KBM-7 (cell line): Measurements from ENCODE around the gene PKIG.
A peak's percentile ranks its signal among the peaks of the same experiment; 100 is the strongest.

ENCODE experiments used
- DNase-seq: peaks from one replicate; pipeline ENCODE4 v3.0.0-alpha.2; 2015
- in situ Hi-C: fragments of 300-500 bp; cut with MboI; formaldehyde crosslinking; loops from 2 replicates; pipeline ENCODE4 v1.14.3; 2020; ENCODE audit warnings: low sequenced_read_pairs, low pct_unique_long_range_greater_than_20kb, mixed read lengths

PKIG gene

DNA sequence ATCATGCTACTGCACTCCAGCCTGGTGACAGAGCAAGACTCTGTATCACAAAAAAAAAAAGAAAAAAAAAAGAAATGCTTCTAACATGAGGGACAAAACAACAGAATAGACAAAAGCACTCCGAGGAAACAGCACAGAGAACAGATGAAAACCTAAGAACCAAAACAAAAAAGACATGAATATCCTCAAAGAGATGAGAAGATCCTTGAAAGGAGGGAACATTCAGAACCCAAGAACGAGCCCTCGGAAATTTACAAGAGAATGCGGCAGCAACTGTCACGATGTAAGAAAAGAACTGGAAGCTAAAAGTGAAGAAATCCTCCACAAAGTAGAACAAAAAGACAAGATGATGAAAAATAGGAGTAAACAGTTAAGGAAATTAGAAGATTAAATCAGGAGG lies 47.9 kb downstream of the PKIG start:
- DNase-seq: no peak
- in situ Hi-C loops: no loop called here

DNA sequence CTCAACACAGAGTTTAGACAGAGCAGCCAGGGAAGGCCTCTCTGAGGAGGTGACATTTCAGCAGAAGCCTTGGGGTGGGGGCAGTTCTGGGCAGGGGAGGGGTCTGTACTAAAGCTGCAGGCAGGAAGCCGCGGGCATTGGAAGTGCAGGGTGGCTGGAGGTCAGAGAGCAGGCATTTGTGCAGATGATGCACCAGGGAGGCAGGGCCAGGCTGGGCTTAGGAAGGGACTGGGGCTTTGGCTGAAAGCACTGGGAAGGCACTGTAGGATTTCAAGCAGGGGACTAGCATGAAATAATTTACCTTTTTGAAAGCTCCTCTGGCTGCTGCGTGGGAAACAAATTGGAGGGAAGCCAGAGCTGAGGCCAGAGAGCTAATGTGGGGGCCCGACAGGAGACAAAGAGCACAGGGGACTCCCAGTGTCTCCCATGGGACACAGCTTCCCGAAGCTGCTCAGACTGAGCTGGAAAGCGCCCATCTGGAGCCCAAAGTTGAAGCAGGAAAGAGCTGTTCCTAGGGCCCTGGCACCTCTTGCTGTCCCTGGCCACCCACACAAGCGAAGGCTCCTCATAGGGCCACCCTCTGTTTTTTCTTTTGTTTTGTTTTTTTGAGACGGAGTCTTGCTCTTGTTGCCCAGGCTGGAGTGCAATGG lies 49.8 kb downstream of the PKIG start:
- in situ Hi-C loops: no loop called here
- DNase-seq: no peak

DNA sequence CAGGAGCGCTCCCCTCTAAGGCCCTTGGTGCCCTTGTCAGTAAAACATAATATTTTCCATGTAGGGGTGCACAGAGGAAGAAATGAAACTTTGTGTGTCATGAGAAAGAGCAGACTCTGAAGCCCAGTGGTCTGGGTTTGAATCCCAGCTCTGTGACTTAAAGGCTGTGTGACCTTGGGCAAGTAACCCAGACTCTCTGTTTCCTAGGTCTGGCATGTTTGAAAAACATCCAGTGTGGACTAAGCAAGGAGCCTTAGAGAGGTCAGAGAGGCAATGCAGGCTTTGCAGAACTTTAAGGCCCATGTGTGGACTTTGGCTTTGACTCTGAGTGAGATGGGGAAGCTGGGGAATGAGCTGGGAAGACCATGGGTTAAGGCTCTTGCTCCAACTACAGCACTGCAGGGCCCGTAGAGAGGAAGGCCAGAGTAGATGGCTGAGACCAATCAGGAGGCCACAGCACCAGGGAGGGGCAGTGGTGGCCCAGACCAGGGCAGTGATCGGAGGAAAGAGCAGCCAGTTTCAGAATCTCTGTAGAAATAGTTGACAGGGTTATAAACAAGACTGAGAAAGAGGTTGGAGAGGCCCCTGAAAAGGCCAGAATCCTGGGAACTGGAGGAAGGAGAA lies 50.9 kb downstream of the PKIG start:
- in situ Hi-C loops: no loop called here
- DNase-seq: no peak

DNA sequence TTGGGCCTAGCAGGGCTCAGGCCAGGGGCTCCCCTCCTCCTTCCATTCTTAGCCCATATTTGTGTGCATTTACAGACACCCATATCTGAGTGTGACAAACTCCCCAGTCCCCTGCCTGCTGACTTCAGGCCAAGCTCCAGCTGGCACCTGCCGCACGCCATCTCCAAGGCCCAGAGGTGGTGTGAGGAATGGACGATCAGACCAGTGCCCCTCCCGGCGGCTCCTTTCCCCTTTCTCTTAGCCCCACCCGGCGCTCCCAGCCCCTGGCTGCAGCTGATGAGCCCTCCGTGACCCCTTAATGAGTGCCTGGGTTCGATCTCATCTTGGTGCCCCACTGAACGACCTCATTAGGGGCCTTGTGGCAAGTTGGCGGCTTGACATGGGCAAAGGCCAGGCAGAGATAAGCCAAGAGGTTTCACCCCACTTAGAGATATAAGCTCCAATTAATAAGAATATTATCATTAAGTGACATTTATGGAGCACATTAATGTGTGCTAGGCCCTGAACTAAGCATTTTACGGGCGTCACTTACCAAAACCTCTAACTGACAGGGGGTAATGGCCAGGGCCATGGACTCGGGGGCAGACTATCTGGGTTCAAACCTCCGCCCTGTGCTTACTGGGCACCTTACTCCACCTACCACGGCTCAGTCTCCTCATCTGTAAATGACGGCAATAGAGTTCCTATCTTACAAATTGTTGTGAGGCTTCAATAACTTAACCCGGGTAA lies 51.7 kb downstream of the PKIG start:
- DNase-seq: no peak
- in situ Hi-C loops: no loop called here

DNA sequence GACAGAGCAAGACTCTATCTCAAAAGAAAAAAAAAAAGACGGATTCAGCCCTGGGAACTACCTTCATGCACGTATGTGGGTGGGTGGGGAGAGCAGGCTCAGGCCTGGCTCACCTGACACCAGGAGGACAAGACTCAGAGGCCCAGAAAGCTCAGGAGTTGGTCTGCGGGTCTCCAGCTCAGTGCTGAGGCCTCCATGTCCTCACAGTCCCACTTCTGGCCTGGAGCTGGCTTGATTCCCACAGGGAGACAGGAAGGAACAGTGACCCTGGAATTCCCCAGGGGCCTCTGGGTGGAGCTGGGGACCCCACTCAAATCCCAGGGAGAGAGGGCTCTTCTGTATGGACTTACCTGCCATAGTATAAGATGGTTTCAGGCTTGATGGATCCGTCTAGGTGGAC lies 53.5 kb downstream of the PKIG start:
- no peak for DNase-seq
- in situ Hi-C loops: no loop called here

DNA sequence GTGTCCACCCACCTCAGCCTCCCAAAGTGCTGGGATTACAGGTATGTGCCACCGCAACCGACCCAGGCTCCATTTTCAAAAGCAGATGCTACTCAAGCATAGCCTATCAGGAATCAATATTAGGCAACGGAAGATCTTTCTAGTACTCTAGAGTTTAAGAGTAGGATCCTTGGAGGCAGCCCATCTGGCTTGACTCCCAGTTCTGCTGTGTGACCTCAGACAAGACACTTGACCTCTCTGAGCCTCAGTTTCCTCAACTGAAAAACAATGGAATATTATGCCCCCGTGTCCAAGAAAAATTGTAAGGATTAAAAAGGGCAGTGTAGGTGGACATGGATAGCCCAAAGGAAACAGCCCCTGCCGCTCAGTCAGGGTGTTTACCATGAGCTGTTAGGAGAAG lies 54.7 kb downstream of the PKIG start:
- DNase-seq: no peak
- in situ Hi-C loops: no loop called here

DNA sequence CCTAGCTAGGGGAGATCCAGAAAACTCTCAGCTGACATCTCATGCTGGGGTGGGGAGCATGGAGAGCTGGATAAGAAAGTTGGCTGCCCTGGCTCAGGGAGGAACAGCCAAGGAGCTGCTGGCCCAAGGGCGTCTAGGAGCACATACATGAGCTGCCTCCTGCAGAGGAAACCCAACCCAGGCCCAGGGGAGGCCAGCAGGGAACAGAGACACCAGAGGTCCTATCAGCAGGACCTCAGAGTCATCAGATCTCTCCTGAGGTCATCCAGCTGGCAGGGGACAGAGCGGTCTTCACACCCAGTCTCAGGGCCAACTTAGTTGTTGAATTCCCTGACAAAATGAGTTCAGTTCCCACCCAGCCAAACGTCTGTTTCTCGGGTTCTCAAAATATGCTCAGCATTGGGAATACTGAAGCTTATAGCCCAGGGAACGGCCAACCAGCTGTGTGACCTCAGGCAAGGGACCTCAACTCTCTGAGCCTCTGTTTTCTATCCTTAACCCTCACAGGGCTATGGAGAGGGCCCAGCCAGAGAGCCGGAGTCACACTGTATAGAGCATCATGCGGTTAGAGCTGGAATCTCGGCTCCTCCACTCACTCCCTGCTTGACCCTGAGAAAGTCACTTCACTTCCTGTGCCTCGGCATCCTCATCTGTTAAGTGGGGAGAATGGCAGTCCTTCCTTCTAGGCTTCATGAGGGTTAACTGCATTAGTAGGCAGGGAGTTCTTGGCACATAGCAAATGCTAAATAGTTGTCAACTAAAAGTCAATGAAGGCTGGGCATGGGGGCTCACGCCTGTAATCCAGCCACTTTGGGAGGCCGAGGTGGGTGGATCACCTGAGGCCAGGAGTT lies 55.4 kb downstream of the PKIG start:
- DNase-seq: no peak
- in situ Hi-C loops: no loop called here

DNA sequence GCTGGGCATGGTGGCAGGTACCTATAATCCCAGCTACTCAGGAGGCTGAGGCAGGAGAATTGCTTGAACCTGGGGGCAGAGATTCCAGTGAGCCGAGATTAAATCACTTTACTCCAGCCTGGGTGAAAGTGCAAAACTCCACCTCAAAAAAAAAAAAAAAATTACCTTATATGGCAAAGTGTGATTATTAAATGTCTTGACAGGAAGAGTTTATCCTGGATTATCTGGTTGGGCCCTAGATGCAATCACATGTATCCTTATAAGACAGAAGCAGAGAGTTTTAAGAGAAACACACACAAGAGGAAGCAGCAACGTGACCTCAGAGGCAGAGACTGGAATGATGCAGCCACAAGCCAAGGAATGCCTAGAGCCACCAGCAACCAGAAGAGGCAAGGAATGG lies 58.1 kb downstream of the PKIG start:
- in situ Hi-C loops: no loop called here
- no peak for DNase-seq

DNA sequence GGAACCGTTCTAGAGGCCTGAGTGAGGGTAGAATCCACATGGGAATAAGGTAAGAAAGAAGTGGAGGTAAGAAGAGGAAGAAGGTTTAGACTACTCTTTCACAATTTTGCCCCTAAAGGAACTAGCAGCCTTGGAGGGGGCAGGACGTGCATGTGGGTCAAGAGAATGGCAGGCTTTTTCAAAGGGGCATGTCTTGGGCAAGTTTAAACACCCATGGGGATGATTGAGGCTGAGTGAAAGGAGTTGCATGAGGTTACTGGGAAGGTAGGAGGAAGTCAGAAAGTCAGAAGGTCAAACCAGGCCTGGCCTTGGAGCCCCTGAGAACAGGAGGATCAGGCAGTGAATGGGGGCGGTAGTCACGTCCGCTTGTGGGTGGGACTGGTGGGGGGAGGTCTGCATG lies 58.9 kb downstream of the PKIG start:
- peak; percentile 91 for DNase-seq
- in situ Hi-C loops: no loop called here

DNA sequence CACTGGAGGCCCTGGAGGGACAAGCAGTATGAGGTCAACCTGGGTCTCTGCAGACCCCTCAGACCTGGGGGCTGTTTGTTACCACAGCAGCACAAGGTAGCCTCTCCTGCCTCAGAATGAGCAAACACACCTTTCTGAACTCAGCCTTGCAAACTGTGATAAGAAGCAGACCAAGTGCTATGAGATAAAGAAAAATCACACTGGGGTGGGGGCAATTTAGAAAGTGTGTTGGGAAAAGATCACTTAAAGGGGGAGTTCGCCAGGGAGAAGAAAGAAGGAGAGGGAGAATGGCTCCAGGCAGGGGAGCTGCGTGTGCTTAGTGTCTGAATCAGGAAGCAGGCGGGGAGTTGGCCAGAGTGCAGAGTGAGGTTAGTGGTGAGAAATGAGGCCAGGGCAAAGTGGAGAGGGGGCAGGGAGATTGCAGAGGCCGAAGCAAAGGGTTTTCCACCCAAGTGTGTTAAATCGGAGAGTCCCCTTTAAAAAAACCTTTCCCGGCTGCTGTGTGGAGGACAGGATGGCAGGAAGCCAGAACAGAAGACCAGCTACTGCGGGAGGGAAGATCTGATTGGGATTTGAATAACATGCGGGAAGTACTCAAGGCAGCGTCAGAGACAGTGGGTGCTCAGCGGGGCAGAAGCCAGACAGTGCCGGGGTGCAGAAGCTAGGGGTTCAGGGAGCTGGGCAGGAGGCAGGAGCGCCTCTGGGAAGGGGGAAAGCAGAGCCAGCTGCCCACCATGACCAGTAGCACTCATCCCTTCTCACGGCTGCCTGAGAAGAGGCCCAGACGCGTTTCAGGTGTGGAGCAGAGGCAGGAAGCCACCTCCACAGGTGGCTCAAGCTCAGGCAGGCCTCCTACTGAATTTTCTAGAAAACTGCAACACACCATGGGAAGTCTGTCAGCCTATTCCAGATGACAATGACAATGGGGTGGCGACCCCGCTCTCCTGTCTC lies 60.1 kb downstream of the PKIG start:
- peak; percentile 93 for DNase-seq
- in situ Hi-C loops: no loop called here

DNA sequence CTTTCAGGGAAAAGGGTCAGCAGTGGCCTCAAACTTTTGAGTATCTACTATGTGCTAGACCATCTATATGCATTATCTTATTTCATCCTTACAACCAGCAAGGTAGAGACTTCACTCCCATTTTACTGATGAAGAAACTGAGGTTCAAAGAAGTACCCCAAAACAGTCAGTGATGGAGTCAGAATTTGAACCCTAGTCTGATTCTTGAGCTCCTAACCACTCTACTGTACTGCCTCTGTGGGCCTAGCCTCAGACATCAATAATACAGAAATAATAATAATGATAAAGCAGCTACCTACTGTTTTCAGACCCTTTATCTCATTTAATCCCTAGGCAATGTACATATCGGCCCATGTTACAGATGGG lies 60.8 kb downstream of the PKIG start:
- in situ Hi-C loops: no loop called here
- DNase-seq: no peak

DNA sequence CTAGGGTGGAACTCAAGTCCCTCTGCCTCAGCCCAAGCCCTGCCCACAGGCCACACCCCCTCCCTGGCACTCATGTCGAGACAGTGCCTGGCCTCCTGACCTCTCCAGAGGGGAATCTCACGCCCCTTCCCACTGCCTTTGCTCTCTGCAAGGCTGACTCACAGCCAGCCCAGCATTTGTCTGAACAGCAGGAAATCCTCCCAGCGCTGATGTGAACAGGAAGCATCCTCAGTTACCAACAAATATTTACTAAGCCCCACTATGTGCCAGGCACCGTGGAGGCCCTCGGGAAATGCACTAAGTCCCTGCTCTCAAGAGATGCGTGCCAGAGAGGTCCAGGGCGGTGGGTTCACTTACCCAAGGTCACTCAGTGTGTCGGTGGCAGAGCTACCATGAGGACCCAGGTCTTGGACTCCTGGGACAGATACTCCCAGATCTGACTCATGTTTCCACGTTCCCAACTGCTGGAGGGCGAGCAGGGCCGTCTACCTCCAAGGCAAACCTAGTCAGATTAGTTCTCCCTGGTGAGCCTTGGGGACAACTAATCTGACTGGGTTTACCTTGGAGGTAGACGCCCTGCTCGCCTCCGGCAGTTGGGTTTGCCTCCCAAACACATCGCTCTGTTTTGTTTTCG lies 61.3 kb downstream of the PKIG start:
- in situ Hi-C loops: no loop called here
- peak; percentile 59 for DNase-seq

DNA sequence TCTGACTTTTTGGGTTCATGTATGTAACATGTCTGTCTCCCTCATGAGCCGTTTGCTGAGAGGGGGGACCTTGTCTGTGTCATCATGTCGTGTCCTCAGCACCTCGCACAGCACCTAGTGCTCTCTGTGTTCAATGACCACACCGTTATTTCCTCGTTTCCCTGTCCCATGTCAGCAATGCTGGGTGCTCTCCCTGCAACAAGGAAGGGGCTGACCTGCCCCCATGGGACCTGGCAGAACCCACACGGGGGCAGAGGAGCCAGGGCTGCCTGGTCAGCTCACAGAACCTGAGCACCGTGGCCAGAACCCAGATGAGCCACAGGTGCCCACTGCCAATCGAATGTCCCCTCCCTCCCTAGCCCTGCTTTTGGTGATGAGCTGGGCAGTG lies 61.8 kb downstream of the PKIG start:
- in situ Hi-C loops: no loop called here
- no peak for DNase-seq

DNA sequence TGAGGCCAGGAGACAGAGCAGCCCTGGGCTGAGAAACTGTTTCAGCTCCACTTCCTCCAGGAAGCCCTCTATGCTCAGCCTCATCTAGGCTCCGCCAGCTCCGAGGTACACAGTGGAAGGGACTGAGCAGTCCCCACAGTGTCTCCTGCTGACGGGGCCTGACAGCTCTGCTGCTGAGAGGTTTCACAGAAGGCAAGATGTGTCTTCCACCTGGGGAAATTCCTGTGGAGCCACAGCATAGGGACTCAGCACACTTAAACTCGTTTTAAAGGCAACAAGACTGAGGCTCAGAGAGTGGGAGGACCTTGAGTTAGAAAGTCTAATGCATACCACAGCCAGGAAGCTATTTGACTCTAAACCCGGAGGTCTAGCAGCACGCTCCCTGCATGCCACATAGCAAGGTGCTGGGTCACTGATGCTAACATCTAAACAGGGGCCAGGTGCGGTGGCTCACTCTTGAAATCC lies 62.3 kb downstream of the PKIG start:
- no peak for DNase-seq
- in situ Hi-C loops: no loop called here

DNA sequence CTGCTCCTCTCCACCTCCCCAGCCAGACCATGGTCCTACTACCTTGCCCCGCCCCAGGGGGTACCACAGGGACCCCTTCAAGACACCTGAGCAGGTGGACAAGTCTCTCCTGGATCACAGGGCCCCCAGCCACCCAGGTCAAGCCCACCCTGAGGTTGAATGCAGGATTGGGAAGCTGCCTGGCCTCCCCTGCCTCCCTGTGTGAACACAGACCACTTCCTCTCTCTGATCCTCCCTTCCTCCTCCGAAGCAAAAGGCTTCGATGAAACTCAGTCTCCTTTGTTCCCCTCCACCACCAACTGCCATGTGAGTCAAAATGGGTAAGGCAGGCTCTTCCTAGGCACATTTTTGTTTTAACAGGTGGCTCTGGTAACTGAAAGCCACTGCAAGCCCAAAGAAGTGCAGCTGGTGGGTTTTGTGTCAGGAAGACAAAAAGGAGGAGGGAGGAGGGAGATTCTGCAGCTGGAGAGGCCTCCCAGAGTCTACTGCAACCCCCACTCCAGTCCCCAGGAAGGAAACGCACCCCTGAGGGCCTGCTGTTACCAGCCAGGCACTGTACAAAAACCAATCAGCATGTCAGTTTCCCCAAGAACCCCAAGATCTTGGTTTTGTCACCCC lies 63.8 kb downstream of the PKIG start:
- in situ Hi-C loops: no loop called here

DNA sequence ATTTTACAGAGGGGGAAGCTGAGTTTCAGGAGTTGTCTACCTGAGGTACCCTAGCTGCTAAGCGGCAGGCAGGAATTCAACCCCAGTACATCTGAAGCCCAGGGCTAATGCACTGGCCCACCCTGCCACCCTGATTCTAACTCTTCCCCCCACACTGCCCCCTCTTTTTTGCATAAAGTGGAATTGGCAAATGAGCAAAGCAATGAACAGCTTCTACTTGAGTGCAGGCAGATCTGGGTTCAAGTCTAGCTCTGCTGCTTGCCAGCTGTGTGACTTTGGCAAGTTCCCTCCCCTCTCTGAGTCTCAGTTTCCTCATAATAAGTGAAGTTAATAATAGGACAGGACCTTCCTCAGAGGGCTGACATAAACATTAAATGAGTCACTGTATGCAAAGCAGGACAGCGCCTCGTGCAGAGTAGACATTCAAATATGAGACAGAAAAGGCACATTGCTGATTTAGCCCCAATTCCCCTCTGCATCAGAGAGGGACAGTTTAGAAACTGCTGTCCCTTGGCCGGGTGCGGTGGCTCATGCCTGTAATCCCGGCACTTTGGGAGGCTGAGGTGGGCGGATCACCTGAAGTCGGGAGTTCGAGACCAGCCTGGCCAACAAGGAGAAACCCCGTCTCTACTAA lies 64.4 kb downstream of the PKIG start:
- DNase-seq: no peak
- in situ Hi-C loops: no loop called here

More for the DNA sequence above, 63.8 kb downstream of the PKIG start:
- DNase-seq: peak; percentile 97

DNA sequence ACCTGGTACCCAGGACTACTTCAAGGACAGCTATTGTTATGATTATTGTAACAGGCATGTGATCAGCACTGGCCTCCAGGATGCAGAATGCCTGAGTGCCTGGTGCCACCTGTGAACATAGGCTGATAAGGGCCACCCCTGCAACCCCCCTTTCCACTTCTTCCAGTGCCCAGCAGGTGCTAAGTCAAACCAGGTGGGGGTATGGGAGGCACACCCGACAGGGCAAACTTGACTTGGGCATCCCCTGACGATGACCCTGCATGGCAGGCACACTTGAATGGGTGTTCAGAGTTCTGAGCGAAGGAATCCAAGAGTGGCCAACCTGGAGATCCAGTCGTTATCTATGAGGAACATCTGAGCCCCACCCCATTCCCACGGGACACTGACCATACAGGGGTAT lies 65.7 kb downstream of the PKIG start:
- no peak for DNase-seq
- in situ Hi-C loops: no loop called here
